Bone marrow (tissue), 2 donors: ENCODE data around the gene BOLA1.

Experiments
- DNase-seq, 2 donors: peaks; one replicate each; lab custom pipeline; 2025; lab: John Stamatoyannopoulos, UW

The BOLA1 gene

DNA sequence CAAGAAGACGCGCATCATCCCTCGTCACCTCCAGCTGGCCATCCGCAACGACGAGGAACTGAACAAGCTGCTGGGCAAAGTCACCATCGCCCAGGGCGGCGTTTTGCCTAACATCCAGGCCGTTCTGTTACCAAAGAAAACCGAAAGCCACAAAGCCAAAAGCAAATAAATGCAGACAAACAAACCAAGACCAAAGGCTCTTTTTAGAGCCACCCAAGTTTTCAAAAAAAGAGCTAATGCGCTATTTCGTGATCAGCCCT is 12.2 kb upstream of the BOLA1 start:
- DNase-seq: peak in 1 of 2 donors; percentile 35

GRCh38 chr1:149887456-149888246 is 11.7 kb upstream of the BOLA1 start:
- peak; percentile 93 to 97 for DNase-seq

- peak; percentile 60 to 91 for DNase-seq
Observed at GRCh38 chr1:149888247-149888998, 10.9 kb upstream of the BOLA1 start.

- no peak for DNase-seq
Observed at GRCh38 chr1:149888999-149889289, 10.4 kb upstream of the BOLA1 start.

DNA sequence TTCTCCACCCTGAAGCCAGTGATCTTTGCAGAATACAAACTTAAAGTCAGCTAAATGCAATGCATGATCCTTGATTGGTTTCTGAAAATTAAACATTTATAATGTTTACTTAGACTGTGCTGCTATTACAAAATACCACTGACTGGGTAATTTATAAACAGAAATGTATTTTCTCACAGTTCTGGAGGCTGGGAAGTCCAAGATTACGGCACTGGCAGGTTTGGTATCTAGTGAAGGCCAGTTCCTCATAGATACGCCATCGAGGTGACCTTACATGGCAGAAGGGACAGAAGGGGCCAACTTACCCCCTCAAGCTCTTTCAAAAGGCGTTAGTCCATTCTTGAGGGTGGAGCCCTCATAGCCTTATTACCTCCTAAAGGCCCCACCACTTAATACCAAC is 2.8 kb upstream of the BOLA1 start:
- DNase-seq: no peak

GRCh38 chr1:149903836-149904491 is 4.6 kb downstream of the BOLA1 start:
- DNase-seq: no peak

GRCh38 chr1:149906570-149907075 is 7.3 kb downstream of the BOLA1 start:
- no peak for DNase-seq

- DNase-seq: no peak
Observed at GRCh38 chr1:149914545-149914944, 15.2 kb downstream of the BOLA1 start.

DNA sequence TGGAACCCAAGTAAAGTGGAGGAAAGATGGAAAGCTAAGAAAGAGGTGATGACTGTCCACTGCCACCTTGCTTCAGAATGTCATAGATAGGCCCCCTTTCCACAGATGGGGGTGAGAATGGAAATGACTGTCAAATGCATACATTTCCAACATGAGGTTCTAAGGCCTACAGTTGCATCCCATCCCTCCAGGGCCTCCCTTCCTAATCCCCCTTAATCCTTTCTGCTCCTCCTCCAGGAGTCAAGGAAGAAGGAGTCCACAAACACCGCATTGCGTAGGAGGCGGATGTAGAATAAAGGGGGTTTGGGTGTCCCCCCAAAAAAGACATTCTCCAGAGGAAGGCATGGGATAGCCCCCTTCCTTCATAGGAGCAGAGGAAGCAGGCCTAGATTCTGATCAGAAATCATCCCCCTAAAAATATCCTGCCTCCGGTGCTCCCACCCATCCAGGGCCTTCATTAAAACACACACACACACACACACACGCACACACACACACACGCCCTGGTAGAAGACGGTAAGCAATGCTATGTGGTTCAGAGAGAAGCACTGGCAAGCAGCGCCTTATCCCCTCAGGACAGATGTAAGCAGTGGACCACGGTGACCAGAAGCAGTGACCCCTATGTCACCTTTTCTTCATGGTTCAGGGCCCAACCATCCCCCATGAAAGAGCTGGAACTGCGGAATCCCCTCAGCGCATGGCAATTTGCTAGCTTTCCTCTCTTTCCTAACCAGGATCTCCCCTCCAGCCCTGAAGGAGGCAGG is 16.2 kb downstream of the BOLA1 start:
- DNase-seq: no peak

GRCh38 chr1:149916193-149916897 is 17.0 kb downstream of the BOLA1 start:
- peak in 1 of 2 donors; percentile 20 for DNase-seq

DNA sequence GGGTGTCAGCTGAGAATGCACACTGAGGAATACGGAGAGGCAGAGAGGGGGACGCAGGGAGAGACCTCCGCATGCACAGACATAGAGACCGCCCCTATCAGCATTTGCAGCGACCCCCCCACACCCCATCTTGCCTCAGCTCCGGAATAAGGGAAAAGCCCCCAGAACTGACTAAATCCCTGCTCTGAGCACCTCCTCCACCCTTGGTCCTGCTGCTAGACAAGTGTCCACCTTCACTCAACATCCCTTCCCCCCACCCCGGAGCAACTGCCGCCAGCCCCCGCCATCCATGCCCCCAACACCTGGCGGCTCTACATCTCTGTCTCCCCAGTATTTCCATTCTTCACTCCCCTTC is 17.5 kb downstream of the BOLA1 start:
- DNase-seq: no peak

GRCh38 chr1:149917571-149918144 is 18.3 kb downstream of the BOLA1 start, which contains the start of gene SV2A:
TSS of gene SV2A (minus strand) at chr1:149917844. CDS start at chr1:149913840, 4,004 bp downstream.
- peak in 1 of 2 donors; percentile 39 for DNase-seq

GRCh38 chr1:149923626-149924025 is 24.3 kb downstream of the BOLA1 start:
- no peak for DNase-seq

DNA sequence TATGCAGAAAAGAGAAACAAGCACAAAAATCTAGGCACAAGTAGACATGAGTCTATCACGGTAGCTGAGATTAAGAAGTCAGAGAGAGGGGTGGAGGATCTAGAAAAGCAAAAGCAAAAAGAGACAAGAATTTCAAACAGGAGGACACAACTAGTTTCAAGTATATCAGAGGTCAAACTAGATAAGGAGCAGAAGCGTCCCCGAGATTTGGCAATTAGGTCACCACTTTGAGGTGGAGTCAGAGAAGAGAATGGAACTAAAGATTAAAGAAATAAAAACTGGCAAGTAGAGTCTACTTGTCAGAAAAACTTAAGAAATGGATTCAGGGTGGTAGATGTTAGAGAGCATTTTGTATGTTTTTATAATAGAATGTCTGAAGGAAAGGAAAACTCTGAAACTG is 26.0 kb downstream of the BOLA1 start:
- no peak for DNase-seq

GRCh38 chr1:149925751-149926150 is 26.4 kb downstream of the BOLA1 start:
- DNase-seq: no peak

GRCh38 chr1:149926296-149926695 is 26.9 kb downstream of the BOLA1 start:
- no peak for DNase-seq

GRCh38 chr1:149927056-149927562 is 27.7 kb downstream of the BOLA1 start:
- DNase-seq: no peak

DNA sequence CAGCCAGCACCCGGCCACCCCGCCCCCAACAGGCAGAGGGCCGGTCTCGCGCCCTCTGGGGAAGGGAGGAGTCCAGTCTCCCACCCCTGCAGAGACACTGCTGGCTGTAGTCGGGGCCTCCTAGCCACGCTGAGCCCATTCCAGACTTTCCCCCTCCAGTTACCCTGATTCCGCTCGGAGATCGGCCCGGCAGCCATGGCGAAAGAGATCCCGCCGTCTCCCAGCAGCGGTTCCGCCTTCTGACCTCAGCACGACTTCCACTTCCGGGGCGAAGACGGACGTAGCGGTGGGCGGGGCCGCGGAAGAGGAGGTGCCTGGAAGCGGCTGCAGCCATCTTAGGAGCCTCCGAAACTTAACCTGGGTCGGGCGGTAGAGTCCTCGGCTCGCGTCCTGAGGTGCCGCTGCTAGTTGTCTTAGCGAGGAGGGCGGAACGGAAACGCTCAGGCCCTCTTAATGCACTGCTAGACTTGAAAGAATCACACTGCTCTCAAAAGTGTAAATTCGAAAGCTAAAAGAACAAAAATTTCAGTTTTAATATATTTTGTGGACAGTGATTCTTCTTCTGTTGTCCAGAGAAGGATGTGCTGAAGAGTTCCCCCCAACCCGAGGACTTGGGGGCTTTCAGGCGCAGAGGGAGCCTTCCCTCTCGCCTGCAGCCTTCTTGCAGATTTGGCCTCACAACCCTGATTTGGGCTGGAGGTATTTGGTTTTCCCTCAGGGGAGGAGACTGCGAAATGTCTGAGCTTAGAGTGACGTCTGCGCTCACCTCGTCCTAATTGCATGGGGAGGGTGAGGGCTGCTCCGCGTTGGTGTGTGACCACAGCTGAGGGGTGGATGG is 28.4 kb downstream of the BOLA1 start, which contains the start of gene SF3B4:
TSS of gene SF3B4 (minus strand) at position 241 of the 838 bp plus-strand sequence. CDS start at position 197, 44 bp downstream.
- DNase-seq: peak; percentile 81 to 93

- DNase-seq: no peak
Observed at GRCh38 chr1:149928401-149928724, 29.0 kb downstream of the BOLA1 start.

GRCh38 chr1:149929856-149930255 is 30.5 kb downstream of the BOLA1 start:
- DNase-seq: no peak
